ENCODE results near the gene ASPN.

DNA sequence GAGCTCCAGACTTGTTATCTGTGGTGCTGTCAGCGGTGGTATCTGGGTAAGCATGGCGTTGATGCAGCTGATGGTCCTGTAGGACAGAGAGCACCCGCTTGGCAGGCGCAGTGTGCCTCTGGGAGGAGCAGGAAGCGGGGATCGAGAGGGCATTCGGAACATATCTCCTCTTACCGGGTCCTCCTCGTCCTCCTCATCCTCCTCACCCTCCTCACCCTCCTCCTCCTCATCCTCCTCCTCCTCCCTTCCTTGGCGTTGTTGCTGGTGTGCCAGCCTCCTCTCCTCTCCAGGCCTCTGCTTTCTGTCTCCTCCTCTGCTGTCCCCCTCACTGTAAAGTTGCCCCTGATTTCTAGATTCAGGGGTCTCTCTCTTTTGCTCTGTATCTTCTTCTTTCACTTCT is 32.3 kb upstream of the ASPN start:
- TF ChIP-seq, protein P1, sequence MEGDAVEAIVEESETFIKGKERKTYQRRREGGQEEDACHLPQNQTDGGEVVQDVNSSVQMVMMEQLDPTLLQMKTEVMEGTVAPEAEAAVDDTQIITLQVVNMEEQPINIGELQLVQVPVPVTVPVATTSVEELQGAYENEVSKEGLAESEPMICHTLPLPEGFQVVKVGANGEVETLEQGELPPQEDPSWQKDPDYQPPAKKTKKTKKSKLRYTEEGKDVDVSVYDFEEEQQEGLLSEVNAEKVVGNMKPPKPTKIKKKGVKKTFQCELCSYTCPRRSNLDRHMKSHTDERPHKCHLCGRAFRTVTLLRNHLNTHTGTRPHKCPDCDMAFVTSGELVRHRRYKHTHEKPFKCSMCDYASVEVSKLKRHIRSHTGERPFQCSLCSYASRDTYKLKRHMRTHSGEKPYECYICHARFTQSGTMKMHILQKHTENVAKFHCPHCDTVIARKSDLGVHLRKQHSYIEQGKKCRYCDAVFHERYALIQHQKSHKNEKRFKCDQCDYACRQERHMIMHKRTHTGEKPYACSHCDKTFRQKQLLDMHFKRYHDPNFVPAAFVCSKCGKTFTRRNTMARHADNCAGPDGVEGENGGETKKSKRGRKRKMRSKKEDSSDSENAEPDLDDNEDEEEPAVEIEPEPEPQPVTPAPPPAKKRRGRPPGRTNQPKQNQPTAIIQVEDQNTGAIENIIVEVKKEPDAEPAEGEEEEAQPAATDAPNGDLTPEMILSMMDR (IDR thresholded peaks at IDR 0.05; ENCODE audit: low read depth, low read length, missing input control) = no peak
- no peak for TF ChIP-seq TAF1 (conservative IDR thresholded peaks at IDR 0.05)
- TF ChIP-seq HNF4A (conservative IDR thresholded peaks at IDR 0.05) = no peak
- no peak for TF ChIP-seq SP1 (IDR thresholded peaks at IDR 0.05)
- no peak for TF ChIP-seq YY1 (IDR thresholded peaks at IDR 0.05)
- no peak for TF ChIP-seq NR2F2 (IDR thresholded peaks at IDR 0.05)
- TF ChIP-seq RAD21 (IDR thresholded peaks at IDR 0.05) = no peak
- TF ChIP-seq, protein P2, sequence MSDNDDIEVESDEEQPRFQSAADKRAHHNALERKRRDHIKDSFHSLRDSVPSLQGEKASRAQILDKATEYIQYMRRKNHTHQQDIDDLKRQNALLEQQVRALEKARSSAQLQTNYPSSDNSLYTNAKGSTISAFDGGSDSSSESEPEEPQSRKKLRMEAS (IDR thresholded peaks at IDR 0.05) = no peak
- TF ChIP-seq RXRA (IDR thresholded peaks at IDR 0.05) = no peak
- no peak for TF ChIP-seq EGR1 (IDR thresholded peaks at IDR 0.05; ENCODE audit: low read depth in 2 of 2)
- TF ChIP-seq, protein P3, sequence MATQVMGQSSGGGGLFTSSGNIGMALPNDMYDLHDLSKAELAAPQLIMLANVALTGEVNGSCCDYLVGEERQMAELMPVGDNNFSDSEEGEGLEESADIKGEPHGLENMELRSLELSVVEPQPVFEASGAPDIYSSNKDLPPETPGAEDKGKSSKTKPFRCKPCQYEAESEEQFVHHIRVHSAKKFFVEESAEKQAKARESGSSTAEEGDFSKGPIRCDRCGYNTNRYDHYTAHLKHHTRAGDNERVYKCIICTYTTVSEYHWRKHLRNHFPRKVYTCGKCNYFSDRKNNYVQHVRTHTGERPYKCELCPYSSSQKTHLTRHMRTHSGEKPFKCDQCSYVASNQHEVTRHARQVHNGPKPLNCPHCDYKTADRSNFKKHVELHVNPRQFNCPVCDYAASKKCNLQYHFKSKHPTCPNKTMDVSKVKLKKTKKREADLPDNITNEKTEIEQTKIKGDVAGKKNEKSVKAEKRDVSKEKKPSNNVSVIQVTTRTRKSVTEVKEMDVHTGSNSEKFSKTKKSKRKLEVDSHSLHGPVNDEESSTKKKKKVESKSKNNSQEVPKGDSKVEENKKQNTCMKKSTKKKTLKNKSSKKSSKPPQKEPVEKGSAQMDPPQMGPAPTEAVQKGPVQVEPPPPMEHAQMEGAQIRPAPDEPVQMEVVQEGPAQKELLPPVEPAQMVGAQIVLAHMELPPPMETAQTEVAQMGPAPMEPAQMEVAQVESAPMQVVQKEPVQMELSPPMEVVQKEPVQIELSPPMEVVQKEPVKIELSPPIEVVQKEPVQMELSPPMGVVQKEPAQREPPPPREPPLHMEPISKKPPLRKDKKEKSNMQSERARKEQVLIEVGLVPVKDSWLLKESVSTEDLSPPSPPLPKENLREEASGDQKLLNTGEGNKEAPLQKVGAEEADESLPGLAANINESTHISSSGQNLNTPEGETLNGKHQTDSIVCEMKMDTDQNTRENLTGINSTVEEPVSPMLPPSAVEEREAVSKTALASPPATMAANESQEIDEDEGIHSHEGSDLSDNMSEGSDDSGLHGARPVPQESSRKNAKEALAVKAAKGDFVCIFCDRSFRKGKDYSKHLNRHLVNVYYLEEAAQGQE (IDR thresholded peaks at IDR 0.05) = no peak
- TF ChIP-seq, protein P4, sequence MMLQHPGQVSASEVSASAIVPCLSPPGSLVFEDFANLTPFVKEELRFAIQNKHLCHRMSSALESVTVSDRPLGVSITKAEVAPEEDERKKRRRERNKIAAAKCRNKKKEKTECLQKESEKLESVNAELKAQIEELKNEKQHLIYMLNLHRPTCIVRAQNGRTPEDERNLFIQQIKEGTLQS (IDR thresholded peaks at IDR 0.05) = no peak

Measured in liver (tissue), 3 donors.